Fibroblast of skin of scalp (primary cell): ENCODE measurements around the gene ZNF341.

Experiments used
- DNase-seq: peaks from one replicate; pipeline ENCODE4 v3.0.0-alpha.2; 2013

Gene ZNF341

DNA sequence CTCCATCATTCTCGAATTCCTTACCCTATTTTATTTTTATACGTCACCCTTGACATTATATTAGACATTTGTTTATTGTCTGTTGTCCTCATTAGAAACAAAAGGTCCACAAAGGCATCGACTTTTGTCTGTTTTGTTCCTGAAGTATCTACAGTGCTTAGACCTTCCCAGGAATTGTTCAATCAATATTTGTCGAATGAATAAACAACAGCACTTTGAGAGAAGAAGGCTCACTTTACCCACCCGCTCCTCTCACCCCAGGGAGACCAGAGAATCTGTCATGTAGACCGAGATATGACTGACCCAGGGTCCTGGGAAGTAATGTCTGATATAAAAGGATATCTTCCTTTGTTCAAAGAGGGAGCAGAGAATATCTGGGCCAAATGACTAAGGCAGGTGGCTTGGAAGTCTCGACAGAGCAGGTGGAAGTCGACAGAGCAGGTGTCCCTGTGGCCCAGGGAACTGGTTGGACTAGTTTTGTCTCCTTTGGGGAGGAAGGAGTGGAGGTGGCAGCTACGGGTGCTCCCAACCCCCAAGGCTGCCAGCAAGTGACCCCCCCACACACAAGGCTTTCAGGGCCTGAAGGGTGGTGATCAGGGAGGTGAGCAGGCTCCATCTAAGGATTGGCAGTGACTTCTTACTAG is 64.6 kb downstream of the ZNF341 start:
- DNase-seq: no peak

DNA sequence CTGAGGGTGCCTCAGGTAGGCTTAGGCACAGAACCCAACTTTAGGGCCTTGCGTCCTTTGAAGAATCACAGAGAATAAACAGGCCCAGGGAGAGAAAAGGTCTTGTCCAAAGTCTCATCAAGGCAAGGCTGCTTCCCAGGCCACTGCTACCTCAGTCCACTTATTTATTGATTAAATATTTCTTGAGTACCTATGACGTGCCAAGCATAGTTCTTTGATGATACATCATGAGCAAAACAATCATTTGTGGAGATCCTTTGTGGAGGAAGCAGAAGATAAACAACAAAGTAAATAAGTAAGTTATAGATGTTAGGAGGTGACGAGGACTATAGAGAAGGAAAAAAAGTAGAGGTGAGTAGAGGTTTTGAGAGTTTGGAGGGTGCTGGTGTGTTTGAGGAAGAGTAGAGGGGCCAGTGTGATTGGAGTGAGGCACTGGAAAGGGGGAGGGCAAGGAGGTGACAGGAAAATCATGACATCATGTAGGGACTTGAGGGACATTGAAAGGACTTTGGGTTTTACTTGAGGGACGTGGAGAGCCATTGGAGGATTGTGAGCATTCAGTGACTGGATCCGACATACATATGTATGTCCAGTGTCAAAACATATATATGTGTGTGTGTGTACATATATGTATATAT is 65.2 kb downstream of the ZNF341 start:
- no peak for DNase-seq

DNA sequence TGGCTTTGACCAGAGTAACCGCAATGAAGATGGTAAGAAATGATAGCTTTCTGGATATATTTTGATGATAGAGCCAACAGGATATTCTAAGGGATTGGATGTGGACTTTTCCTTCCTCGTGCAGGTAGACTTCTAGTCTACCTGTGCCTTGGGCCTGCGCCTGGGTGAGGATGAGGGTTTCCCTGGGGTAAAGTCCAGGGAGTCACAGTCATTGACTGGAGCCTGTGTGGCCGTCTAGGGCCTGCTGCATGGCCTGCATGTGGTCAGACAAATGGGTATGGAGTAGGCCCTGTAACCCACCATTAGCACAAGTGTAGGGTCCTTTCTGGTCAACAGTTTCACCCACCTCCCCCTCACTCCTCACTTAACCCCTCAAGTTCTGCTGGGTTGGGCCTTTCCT is 66.6 kb downstream of the ZNF341 start:
- no peak for DNase-seq

DNA sequence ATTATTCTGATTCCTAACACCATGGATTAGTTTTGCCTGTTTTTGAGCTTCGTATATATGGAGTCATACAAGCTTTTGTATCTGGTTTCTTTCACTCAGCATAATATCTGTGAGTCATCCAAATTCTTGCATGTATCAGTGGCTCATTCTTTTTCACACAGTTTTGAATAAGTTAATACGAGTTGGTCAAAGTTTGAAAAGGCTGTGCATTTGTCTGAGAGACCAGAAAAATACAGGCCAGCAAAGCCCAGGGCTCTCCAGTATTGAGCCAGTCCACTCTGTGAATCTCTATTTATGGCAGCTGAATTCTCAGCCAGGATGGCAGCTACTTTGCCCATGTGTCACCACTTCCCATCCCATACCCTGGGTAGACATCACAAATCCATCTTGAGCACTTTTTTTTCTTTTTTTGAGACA is 72.1 kb downstream of the ZNF341 start:
- peak; percentile 72 for DNase-seq

DNA sequence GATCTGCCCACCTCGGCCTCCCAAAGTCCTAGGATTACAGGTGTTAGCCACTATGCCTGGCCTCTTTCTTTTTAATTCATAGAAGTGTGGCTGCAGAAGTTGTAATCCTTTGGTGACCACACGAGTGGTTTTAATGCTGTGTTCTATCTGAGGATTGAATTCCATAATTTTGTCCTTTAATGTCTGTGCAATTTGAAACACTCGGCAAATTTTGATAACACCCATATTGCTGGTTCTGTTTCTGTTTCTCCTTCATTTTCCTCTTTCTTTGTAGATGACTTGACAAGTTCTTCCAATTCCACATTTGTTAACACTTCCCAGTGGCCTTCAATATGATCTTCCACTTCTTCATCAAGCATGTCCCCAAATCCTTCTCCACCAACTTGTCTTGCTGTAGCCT is 76.6 kb downstream of the ZNF341 start:
- no peak for DNase-seq

DNA sequence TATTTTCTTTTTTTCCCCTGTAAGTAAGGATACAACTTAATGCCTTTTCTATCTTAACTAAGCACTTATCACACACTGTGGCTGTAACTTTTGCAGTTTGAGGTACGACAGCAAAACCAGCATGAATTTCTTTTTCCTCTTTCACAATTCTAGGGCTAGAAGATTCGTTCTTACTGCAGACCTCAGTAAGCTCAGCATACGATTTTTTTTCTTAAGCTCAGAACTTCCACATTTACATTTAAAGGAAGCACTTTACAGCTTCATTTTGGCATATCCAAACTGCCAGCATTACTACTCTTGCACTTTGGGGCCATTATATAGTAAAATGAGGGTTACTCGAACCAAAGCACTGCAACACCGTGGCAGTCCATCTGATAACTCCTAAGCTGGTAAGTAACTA is 78.5 kb downstream of the ZNF341 start:
- no peak for DNase-seq

DNA sequence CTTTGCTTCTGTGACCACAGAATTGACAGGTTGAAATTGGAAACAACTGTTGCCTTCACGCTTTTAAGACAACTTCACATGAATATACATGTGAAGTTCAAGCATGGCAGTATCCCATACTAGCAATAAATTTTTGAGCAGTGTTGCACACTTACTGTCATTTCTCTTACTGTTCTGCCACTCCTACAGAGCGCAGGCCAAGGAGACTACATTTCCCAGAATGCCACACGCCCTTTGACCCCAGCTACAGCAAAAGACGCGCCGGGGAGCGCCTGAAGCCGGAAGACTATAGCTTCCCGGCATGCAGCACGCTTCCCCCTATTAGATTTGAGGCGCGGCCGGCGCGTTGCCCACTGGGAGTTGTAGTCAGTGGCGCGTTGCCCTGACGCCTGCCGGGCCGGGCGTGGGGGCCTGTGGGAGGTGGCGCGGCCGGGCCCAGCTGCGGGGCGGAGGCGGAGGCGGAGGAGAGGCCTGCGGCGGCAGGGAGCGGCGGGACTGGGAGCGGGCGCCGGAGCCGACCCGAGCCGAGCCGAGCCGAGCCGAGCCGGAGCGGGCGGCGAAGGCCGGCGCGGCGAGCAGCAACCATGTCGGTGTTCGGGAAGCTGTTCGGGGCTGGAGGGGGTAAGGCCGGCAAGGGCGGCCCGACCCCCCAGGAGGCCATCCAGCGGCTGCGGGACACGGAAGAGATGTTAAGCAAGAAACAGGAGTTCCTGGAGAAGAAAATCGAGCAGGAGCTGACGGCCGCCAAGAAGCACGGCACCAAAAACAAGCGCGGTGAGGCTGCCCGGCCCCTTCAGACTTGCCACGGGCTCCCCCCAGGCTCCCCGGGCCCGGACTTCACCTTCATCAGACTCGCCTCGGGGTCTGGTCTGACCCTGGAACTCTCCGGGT is 79.3 kb downstream of the ZNF341 start, which contains the start of gene CHMP4B:
Gene CHMP4B, plus strand, starts transcription at position 464 of the 891 bp plus-strand sequence. Its CDS starts 121 bp downstream, at position 585.
- peak; percentile 99 for DNase-seq

DNA sequence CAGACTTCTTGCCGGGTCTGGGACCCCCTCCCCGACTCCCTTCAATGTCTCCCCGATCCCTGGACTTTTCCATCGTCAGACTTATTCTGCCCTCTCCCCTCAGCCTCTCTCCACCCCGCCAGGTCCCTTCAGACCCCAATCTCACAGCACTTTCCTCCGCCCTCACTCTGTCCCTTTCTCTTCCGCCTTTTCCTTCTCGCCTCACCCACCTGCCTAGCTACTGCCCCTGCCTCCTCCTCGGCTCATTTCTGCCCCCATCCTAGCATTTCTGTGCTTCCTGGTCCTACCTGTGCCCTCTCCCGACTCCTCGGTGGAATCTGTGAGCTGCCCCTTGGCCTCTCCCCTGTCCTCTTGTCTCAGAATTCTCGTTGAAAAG is 80.0 kb downstream of the ZNF341 start:
- no peak for DNase-seq

DNA sequence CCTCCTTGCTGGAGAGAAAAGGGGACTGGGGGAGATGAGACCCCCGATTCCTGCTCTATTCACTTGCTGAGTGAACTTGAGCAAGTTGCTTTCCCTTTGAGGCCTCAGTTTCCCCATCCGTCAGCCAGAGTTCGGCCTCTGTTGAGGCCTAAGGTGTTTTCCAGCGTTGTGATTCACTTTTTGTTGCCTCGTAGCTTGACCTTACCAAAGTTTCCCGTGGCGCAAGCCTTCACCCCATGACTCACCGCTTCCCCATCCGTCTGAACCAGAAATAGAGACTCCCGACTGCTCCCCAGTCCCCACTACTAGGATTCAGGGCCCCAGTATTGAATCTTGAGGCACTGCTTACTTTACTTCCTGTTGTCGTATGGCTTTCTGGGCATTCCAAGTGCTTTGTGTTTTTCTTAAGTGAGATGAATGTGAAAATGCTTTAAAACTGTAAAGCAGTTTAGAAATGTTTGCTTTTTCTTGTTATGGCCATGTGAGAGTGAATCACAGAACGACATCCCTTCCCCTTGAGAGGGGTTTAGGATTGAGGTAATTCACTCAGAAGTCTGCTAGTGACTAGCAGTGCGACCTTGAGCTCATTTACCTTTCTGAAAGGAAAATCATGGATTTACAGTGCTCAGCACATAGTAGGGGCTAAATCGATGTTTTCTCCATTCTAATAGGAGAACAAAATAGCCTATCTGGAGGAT is 80.5 kb downstream of the ZNF341 start:
- peak; percentile 54 for DNase-seq

DNA sequence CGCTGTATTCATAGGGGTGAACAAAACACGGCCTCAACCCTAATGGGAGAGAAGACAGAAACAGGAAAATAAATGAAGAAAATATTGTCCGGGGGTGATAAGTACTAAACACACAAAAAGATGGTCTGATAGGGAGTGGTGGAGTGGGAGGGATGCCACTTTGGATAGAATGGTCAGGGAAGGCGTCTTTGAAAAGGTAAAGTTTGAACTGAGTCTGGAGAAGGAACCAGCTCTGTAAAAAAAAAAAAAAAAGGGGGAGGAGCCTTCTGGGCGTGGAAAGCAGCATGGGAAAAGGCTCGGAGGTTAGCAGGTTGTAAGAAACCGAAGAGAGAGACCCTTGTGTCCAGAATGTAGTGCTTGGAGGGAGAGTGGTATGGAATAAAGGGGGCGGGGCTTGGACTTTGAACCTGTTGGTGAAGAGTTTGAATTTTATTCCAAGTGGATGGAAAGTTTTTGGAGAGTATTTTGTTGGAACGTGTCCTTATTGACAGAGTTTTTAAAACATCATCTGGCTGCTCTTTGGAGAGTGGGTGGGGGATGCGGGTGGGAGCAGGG is 81.2 kb downstream of the ZNF341 start:
- DNase-seq: no peak

DNA sequence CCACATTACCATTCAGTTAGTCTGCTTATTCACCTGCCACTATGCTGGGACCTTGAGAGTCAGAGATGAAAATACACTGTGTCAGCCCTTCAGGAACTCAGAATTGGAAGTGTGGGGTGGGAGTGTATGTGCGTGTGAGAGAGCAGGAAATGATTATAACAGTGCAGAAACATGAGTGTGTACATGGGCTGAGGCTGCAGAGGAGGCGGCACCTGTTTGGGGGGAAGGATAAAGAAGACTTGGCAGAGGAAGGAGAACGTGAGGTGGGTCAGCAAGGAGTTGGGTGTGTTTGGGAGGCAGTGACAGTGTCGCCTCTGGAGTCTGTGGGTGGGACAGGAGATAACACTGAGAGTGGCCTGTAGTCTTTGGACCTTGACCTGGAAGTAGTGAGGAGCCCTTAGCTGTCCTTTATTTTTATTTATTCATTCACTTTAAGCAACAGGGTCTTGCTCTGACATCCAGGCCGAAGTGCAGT is 82.5 kb downstream of the ZNF341 start:
- DNase-seq: no peak

DNA sequence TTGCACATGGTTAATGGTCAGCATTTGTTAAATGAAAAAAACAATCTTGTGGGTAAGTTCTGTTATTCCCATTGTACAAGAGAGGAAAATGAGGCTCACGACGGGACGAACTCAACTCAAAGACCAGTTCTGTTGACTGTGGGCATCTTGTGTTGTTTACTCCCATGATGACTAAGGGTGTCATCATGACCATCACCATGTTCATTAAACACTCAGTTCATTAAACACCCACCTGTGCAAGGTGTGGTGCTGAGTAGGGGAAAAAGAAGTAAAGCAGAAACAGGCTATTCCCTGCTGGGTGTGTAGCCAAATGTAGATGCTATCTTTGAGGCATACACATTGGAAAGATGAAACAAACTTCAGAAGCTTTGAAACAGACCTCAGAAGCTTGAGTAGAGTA is 83.9 kb downstream of the ZNF341 start:
- no peak for DNase-seq

DNA sequence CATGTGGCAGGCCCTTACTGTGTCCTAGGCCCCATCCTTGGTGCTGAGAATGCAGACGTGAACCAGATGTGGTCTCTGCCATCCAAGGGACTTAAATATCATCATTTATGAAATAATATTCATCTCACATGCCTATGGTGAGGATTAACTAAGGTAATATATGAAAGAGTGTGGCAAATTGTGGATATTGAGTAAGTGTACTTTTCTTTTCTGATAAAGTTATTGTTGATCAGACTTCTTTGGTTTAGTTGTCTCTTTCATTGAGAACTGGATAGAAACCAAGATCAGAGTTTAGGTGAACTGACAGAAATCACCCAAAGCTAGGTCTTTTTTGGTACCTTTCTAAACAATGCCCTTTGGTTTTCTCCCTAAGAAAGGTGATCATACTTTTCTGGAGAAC is 84.4 kb downstream of the ZNF341 start:
- DNase-seq: no peak

DNA sequence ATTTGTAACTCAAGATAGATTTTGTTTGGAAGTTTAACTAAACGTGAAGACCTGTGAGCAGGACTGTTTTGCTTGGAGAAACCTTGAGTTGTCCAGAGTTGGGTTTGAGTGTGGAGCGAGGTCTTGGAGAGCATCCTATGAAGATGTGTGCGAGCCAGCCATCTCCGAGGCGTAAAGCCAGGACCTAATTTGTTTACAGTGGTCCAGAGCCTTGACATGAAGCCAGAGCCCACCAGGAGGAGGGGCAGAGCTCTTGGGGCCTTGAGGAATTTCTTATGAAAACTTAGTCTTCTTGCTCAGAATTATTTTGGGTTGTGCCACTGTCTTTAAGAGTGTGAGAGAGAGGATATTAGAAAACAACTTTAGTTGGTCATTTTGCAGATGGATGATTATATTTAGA is 85.6 kb downstream of the ZNF341 start:
- DNase-seq: no peak

DNA sequence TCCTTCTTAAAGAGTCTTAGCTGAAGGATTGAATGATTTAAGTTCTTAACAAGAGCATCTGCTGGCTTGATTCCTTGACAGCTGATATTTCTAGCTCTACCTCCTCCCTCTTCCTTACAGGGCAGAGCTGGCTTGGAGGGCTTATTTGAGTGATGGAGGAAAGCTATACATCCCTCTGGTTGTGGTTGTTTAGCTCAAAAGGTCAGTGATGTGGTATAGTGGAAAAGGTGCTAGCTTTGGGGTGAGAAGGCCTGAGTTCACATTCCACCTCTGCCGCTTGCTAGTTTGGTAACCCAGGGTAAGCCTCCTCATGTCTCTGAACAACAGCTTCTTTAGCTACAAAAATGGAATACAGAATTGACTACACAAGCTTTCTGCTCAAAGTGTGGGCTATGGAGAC is 87.7 kb downstream of the ZNF341 start:
- no peak for DNase-seq

DNA sequence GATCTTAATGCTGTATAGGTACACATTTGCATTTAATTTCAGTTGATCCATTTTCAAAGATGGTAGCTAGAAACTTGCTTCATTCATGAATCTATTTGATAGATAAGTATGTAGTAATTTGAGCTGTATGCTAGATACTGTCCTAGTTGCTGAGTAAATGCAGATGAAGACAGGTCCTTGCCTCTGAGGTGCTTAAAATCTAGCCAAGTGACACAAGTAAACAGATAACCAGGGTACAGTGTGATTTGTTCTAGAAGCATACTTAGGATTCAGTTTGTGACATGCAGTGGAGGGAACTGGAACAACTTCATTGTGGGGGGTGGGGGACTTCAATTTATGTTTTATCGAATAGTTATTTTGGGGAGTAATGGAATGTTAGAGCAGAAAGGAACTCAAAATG is 88.6 kb downstream of the ZNF341 start:
- no peak for DNase-seq

DNA sequence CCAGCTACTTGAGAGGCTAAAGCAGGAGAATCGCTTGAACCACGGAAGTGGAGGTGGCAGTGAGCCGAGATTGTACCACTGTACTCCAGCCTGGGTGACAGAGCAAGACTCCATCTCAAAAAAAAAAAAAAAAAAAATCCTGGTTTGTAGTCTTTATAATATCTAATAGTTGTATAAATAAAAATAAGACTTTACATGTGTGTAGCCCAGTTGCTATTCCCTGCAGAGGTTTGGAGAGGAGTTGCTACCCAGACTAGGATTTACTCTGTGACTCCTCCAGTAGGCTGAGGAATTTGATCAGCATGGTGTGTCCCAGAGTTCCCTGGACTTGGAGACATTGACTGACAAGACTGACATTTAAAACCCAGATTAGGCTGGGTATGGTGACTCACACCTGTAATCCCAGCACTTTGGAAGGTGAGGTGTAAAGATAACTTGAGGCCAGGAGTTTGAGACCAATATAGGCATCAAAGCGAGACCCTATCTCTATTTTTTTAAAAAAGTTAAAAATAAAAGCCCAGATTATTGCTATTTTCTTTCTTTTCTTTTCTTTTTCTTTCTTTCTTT is 89.6 kb downstream of the ZNF341 start:
- no peak for DNase-seq

DNA sequence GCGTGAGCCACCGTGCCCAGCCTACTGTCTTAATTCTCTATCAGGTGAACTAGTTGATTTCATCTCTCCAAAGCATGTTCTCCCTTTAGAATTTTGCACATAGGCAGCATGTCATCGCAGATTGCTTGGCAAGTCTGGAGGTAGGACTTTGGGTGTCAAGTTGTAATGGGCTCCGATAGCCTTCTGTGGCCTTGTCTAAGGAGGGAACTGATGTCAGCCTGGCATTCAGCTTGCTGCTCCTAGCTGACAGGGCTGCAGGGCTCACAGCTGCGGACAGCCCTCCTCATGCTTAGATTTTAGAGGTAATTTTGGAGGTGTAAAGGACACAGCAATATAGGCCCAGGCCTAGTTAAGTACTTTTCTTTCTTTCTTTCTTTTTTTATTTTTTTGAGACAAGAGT is 90.6 kb downstream of the ZNF341 start:
- DNase-seq: no peak

DNA sequence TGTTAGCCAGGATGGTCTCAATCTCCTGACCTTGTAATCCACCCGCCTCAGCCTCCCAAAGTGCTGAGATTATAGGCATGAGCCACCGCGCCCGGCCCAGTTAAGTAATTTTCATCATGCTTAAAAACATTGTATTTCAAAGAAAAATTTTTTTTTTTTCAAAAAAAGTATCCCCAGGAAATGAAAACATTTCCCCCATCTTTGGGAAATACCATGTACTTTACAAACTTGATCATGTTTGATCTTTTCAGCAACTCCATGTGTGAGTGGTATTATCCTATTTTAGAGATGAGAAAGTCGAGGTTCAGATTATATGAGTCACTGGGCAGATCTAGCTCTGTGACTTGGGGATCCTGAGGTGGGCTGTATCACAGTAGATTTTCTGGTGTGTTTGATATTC is 91.2 kb downstream of the ZNF341 start:
- no peak for DNase-seq

DNA sequence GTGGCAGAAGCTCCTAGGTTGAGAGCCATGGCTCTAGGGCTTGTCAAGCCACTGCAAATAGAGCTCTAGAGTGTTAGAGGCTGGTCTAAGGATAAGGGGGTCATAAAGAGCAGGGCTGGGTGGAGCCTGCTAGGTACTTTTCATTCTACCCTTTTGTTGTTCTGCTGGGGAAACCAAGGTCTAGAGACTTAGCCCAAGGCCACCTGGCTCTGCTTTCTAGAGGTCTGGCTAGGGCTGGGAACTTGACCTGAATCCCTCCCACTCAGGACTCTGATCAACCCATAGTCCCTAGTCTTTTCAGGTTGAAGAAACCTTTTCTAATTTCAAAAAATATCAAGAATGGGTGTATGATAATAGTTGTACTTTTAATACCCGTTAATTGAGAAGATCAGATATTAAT is 93.1 kb downstream of the ZNF341 start:
- no peak for DNase-seq

DNA sequence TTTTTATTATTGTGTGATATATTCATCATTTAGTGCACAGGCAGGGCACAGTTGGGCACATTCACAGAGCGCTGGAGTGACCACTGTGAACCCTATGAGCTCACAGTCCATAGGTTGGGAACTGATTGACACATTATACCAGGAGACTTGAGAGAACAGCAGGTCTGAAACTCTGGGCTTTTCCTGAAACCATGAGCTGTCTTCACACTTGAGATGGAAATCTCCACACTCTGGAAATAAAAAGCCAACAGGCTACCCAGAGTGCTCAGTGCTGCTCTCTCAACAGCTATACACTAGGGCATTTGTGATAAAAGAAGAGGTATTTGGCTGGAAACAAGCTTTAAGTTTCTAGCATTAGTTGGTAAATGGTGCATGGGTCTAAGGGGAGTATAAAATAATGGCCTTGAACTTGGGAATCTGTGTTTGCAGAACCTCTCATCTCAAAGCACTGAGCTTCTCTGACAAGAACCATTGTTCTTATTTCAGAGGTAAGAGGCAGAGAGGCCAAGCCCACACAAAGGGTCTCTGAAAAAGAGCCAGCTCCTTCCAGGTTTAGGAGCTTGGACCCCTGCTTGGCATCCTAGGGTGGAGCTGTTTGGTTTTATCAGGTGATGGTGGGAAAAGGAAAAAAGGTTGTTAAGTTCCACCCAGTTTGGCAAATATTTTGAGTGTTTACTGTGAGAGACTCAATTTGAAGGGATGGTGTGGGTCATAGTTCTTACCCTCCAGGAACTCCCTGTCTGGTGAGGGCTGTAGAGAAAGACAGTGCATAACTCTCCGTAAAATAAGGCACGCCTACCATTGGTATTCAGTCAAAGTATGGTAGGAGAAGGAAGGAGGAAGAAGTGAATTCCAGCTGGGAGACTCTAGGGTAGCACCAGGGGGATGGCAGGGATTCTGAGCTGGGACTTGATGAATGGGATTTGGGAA is 93.8 kb downstream of the ZNF341 start:
- no peak for DNase-seq
